HG02885 (cell line): Measurements from ENCODE around the gene MARVELD3.
"Not testable (repeated sequence)": the region's sequence is repeated elsewhere in the genome, so short reads cannot be mapped to it uniquely, and the experiment has no call there.

Experiments used
- ATAC-seq: cut with Tn5 transposase; IDR thresholded peaks from one replicate; pipeline ENCODE4 v1.9.1; 2021; ENCODE audit warnings: mild to moderate bottlenecking; ENCODE audit not compliant: unreplicated experiment, poor library complexity

The MARVELD3 gene

GRCh38 chr16:71669926-71670536, 44.0 kb downstream of the MARVELD3 start:
- ATAC-seq = no peak

- ATAC-seq = no peak
These were observed 44.6 kb downstream of the MARVELD3 start for GRCh38 chr16:71670537-71670936.

GRCh38 chr16:71671165-71671564, 45.2 kb downstream of the MARVELD3 start:
- ATAC-seq = no peak

- ATAC-seq = no peak
These were observed 46.1 kb downstream of the MARVELD3 start for GRCh38 chr16:71672125-71672524.

GRCh38 chr16:71672803-71673581, 47.0 kb downstream of the MARVELD3 start:
- ATAC-seq = no peak

- ATAC-seq = no peak
These were observed 47.6 kb downstream of the MARVELD3 start for GRCh38 chr16:71673582-71673973.

- ATAC-seq = no peak
These were observed 48.2 kb downstream of the MARVELD3 start for GRCh38 chr16:71674229-71674628.

GRCh38 chr16:71675380-71675779, 49.4 kb downstream of the MARVELD3 start:
- no peak for ATAC-seq

- no peak for ATAC-seq
These were observed 50.3 kb downstream of the MARVELD3 start for GRCh38 chr16:71676236-71676635.

GRCh38 chr16:71681360-71681759, 55.4 kb downstream of the MARVELD3 start:
- ATAC-seq = no peak

- ATAC-seq = not testable (repeated sequence)
These were observed 58.3 kb downstream of the MARVELD3 start for GRCh38 chr16:71684280-71684679.
